Measurements from ENCODE around the gene TMEM86B.

DNA sequence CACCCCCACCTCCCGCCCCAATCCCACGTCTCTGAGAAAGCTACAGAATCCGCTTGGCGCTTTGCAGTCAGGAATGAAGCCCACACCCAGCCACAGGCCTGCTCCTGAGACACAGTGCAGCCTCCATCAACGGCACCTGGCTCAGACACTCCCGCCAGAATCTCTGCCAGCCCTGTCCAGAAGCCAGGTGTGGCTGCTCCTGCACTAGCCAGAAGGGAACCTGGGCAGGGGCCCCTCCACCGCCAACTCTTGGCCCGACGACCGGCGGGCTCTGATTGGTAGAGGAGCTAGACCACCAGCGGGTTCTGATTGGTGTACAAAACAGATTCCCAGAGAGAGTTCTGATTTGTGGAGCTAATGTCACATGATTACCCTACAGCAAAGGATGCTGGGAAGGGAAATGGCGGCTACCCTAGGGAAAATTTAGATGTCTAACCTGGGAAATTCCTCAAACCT lies 33.1 kb upstream of the TMEM86B start:
- no peak for TF ChIP-seq POLR2A (IDR thresholded peaks at IDR 0.05)
- TF ChIP-seq, protein P1, sequence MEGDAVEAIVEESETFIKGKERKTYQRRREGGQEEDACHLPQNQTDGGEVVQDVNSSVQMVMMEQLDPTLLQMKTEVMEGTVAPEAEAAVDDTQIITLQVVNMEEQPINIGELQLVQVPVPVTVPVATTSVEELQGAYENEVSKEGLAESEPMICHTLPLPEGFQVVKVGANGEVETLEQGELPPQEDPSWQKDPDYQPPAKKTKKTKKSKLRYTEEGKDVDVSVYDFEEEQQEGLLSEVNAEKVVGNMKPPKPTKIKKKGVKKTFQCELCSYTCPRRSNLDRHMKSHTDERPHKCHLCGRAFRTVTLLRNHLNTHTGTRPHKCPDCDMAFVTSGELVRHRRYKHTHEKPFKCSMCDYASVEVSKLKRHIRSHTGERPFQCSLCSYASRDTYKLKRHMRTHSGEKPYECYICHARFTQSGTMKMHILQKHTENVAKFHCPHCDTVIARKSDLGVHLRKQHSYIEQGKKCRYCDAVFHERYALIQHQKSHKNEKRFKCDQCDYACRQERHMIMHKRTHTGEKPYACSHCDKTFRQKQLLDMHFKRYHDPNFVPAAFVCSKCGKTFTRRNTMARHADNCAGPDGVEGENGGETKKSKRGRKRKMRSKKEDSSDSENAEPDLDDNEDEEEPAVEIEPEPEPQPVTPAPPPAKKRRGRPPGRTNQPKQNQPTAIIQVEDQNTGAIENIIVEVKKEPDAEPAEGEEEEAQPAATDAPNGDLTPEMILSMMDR (IDR thresholded peaks at IDR 0.05): no peak

All from uterus (tissue), 2 donors.